WTC11 (cell line): ENCODE measurements around the gene MRPL19. TPM values are rescaled to one million over a fixed set of nuclear protein-coding genes. Genes with fewer than 3 reads are reported as not detected.
"Not testable (repeated sequence)": the region's sequence is repeated elsewhere in the genome, so short reads cannot be mapped to it uniquely, and the experiment has no call there.

Source experiments
- ATAC-seq: fragments of 200-7000 bp; cut with Tn5 transposase; 2 replicates; pipeline ENCODE4 v1.10.0; 2021; ENCODE audit warnings: mild to moderate bottlenecking, moderate library complexity
- CTCF ChIA-PET: fragments of 300-600 bp; sonication (Branson Sonifier 250); formaldehyde crosslinking; loops from one replicate; lab custom pipeline; 2021; ENCODE audit warnings: antibody characterized with exemption; lab: Charles Lee
- POLR2A ChIA-PET: fragments of 350-600 bp; sonication (Branson Sonifier 250); formaldehyde crosslinking; loops from one replicate; lab custom pipeline; 2021; ENCODE audit warnings: antibody characterized with exemption; lab: Charles Lee
- DNase-seq: peaks from one replicate; pipeline ENCODE4 v3.0.0; 2021; ENCODE audit warnings: low spot score
- H3K27ac Mint-ChIP-seq: 2 replicates; pipeline ENCODE4 v1.8.0; 2021; ENCODE audit warnings: mixed read lengths
- H3K27me3 Mint-ChIP-seq: 2 replicates; pipeline ENCODE4 v1.8.0; 2021; ENCODE audit warnings: low read depth, mild to moderate bottlenecking, moderate library complexity, mixed read lengths
- H3K36me3 Mint-ChIP-seq: 2 replicates; pipeline ENCODE4 v1.8.0; 2021; ENCODE audit warnings: mixed read lengths
- H3K4me1 Mint-ChIP-seq: 2 replicates; pipeline ENCODE4 v1.8.0; 2022; ENCODE audit warnings: mixed read lengths
- H3K4me3 Mint-ChIP-seq: 2 replicates; pipeline ENCODE4 v1.8.0; 2021; ENCODE audit warnings: mild to moderate bottlenecking, moderate library complexity, mixed read lengths
- H3K9me3 Mint-ChIP-seq: 2 replicates; pipeline ENCODE4 v1.8.0; 2021; ENCODE audit warnings: mixed read lengths
- CBFB ChIP-seq: sonication (generic); formaldehyde crosslinking; IDR thresholded peaks from 2 replicates; pipeline ENCODE4 v1.8.1; 2022; ENCODE audit warnings: mild to moderate bottlenecking, low read depth, missing genetic modification reagents
- CDX4 ChIP-seq: fragments of 250-450 bp; sonication (Bioruptor Pico); IDR thresholded peaks from 2 replicates; pipeline ENCODE4 v1.9.0; 2021; ENCODE audit warnings: moderate library complexity, mild to moderate bottlenecking, inconsistent platforms, borderline replicate concordance
- CREB1 ChIP-seq: sonication (generic); formaldehyde crosslinking; IDR thresholded peaks from 2 replicates; pipeline ENCODE4 v1.8.0; 2023; ENCODE audit warnings: mild to moderate bottlenecking, missing genetic modification reagents
- E2F1 ChIP-seq: sonication (generic); formaldehyde crosslinking; IDR thresholded peaks from 2 replicates; pipeline ENCODE4 v1.8.0; 2022; ENCODE audit warnings: mild to moderate bottlenecking, missing genetic modification reagents
- ELF4 ChIP-seq: sonication (generic); formaldehyde crosslinking; IDR thresholded peaks from 2 replicates; pipeline ENCODE4 v1.8.1; 2022; ENCODE audit warnings: low read depth, mild to moderate bottlenecking, moderate library complexity, missing genetic modification reagents
- ESRRA ChIP-seq: sonication (generic); formaldehyde crosslinking; IDR thresholded peaks from 2 replicates; pipeline ENCODE4 v1.8.1; 2022; ENCODE audit warnings: mild to moderate bottlenecking, missing genetic modification reagents, borderline replicate concordance
- HMGXB4 ChIP-seq: sonication (generic); formaldehyde crosslinking; IDR thresholded peaks from 2 replicates; pipeline ENCODE4 v1.8.1; 2023; ENCODE audit warnings: mild to moderate bottlenecking, moderate library complexity, missing genetic modification reagents
- KAT7 ChIP-seq: sonication (generic); formaldehyde crosslinking; IDR thresholded peaks from 2 replicates; pipeline ENCODE4 v1.8.1; 2023; ENCODE audit warnings: missing genetic modification reagents, mild to moderate bottlenecking, borderline replicate concordance
- MAX ChIP-seq: sonication (generic); formaldehyde crosslinking; IDR thresholded peaks from 2 replicates; pipeline ENCODE4 v1.8.0; 2022; ENCODE audit warnings: mild to moderate bottlenecking, missing genetic modification reagents
- MLX ChIP-seq: sonication (generic); formaldehyde crosslinking; IDR thresholded peaks from 2 replicates; pipeline ENCODE4 v1.8.1; 2023; ENCODE audit warnings: mild to moderate bottlenecking, missing genetic modification reagents, moderate library complexity
- NFATC4 ChIP-seq: fragments of 250-450 bp; sonication (Bioruptor Pico); IDR thresholded peaks from 2 replicates; pipeline ENCODE4 v1.9.0; 2021; ENCODE audit warnings: mild to moderate bottlenecking
- NFE2L1 ChIP-seq: sonication (generic); formaldehyde crosslinking; IDR thresholded peaks from 2 replicates; pipeline ENCODE4 v1.8.1; 2023; ENCODE audit warnings: missing genetic modification reagents
- NR3C1 ChIP-seq: sonication (generic); formaldehyde crosslinking; conservative IDR thresholded peaks from 2 replicates; pipeline ENCODE4 v1.8.1; 2023; ENCODE audit warnings: low read depth, mild to moderate bottlenecking, missing genetic modification reagents
- SMAD4 ChIP-seq: sonication (generic); formaldehyde crosslinking; IDR thresholded peaks from 2 replicates; pipeline ENCODE4 v1.8.0; 2022; ENCODE audit warnings: mild to moderate bottlenecking, missing genetic modification reagents
- USF1 ChIP-seq: sonication (generic); formaldehyde crosslinking; IDR thresholded peaks from 2 replicates; pipeline ENCODE4 v1.8.0; 2022; ENCODE audit warnings: mild to moderate bottlenecking, missing genetic modification reagents
- ZMAT4 ChIP-seq: fragments of 250-450 bp; sonication (Bioruptor Pico); IDR thresholded peaks from 2 replicates; pipeline ENCODE4 v1.9.0; 2021; ENCODE audit warnings: mild to moderate bottlenecking
- ZNF219 ChIP-seq: sonication (generic); formaldehyde crosslinking; IDR thresholded peaks from 2 replicates; pipeline ENCODE4 v1.8.0; 2023; ENCODE audit warnings: missing genetic modification reagents, mild to moderate bottlenecking, borderline replicate concordance
- ZNF317 ChIP-seq: sonication (generic); formaldehyde crosslinking; IDR thresholded peaks from 2 replicates; pipeline ENCODE4 v1.8.1; 2023; ENCODE audit warnings: low read depth, mild to moderate bottlenecking, moderate library complexity, missing genetic modification reagents, borderline replicate concordance
- ZNF512 ChIP-seq: sonication (generic); formaldehyde crosslinking; IDR thresholded peaks from 2 replicates; pipeline ENCODE4 v1.8.1; 2022; ENCODE audit warnings: missing genetic modification reagents, borderline replicate concordance
- ZSCAN18 ChIP-seq: fragments of 250-450 bp; sonication (Bioruptor Pico); IDR thresholded peaks from 2 replicates; pipeline ENCODE4 v2.1.2; 2022; ENCODE audit warnings: mild to moderate bottlenecking, moderate library complexity
- total RNA-seq: library from RNA; stranded (reverse); gene quantifications from 3 replicates; pipeline ENCODE4 v1.2.3, GENCODE V29; 2021

Gene MRPL19
- total RNA-seq, 1 experiment from 2014 or later = 65.8 TPM

GRCh38 chr2:75667884-75668283 lies 21.3 kb downstream of the MRPL19 start:
- no peaks in the 10 kb centered on the region for H3K9me3 Mint-ChIP-seq
- ChIA-PET CTCF (interaction anchor here (0.8 to 6.2 kb wide), 4 partner anchors 9 to 40 kb away, joined by 3 to 20 read pairs (median 4); partner anchors contain the start of gene MRPL19), POLR2A (no interaction called here)
- TF ChIP-seq ZSCAN18 (no peak), NFE2L1 (CRISPR knock-in tag) (no peak), ZNF512 (CRISPR knock-in tag) (no peak), ZMAT4 (CRISPR knock-in tag) (no peak), ESRRA (CRISPR knock-in tag) (no peak), E2F1 (no peak), MLX (CRISPR knock-in tag) (no peak), KAT7 (CRISPR knock-in tag) (no peak), ZNF219 (CRISPR knock-in tag) (no peak), MAX (no peak), HMGXB4 (CRISPR knock-in tag) (no peak), ELF4 (no peak), CDX4 (CRISPR knock-in tag) (no peak), USF1 (CRISPR knock-in tag) (no peak), NR3C1 (CRISPR knock-in tag) (no peak), SMAD4 (CRISPR knock-in tag) (no peak), CBFB (CRISPR knock-in tag) (no peak), NFATC4 (CRISPR knock-in tag) (no peak), CREB1 (CRISPR knock-in tag) (no peak), ZNF317 (no peak)
- DNase-seq (no peak), ATAC-seq (no peak)
- no peak overlapping the region for H3K4me3 Mint-ChIP-seq
- H3K27ac Mint-ChIP-seq = no peak overlapping the region
- no peaks in the 10 kb centered on the region for H3K27me3 Mint-ChIP-seq
- peaks cover 17% of the 10 kb centered on the region for H3K4me1 Mint-ChIP-seq
- H3K36me3 Mint-ChIP-seq = peaks cover 26% of the 10 kb centered on the region

- CTCF ChIA-PET, POLR2A ChIA-PET, H3K27me3 Mint-ChIP-seq, H3K4me3 Mint-ChIP-seq, H3K4me1 Mint-ChIP-seq, DNase-seq, H3K27ac Mint-ChIP-seq, ATAC-seq, H3K9me3 Mint-ChIP-seq: not testable (repeated sequence)
- peaks cover 28% of the 10 kb centered on the region for H3K36me3 Mint-ChIP-seq
These were observed 28.8 kb downstream of the MRPL19 start for GRCh38 chr2:75675423-75675822.
